ENCODE measurements around the gene TMEM163. TPM values are rescaled to one million over a fixed set of nuclear protein-coding genes. Genes with fewer than 3 reads are reported as not detected.

The TMEM163 gene
- total RNA-seq, 1 donor from 2014 or later, result not detected

- no peaks in the 10 kb centered on the region for H3K36me3 Mint-ChIP-seq (ENCODE audit: unreplicated experiment)
- no peaks in the 10 kb centered on the region for H3K9me3 Mint-ChIP-seq (ENCODE audit: unreplicated experiment)
- no peak overlapping the region for H3K27ac Mint-ChIP-seq (ENCODE audit: unreplicated experiment)
- no peak for DNase-seq (ENCODE audit: extremely low spot score, unreplicated experiment)
- no peak overlapping the region for H3K4me3 Mint-ChIP-seq (ENCODE audit: unreplicated experiment)
- H3K4me1 Mint-ChIP-seq (ENCODE audit: unreplicated experiment), result no peaks in the 10 kb centered on the region
- TF ChIP-seq CTCF (IDR thresholded peaks at IDR 0.05), result no peak
- peaks cover 2% of the 10 kb centered on the region for H3K27me3 Mint-ChIP-seq (ENCODE audit: unreplicated experiment)
These were observed 169.7 kb downstream of the TMEM163 start for GRCh38 chr2:134549104-134549503.

DNA sequence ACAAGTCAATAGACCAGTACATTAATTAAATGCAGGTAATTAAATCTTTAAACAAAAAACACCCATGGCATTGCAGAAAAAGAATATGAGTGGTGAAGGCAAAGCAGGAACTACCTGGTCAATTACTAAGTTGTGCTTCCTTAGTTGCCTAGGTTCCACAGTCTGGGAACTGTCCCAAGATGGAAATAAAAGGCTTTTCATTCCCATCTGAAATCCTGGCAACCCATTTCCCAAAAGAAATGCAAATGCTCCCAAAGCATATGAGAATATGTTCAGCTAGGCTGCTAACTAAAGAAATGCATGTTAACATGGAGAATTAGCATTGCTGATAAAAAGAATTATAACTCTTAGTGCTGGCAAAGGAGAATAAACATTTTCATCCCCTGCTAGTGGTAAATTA, 177.8 kb downstream of the TMEM163 start:
- H3K36me3 Mint-ChIP-seq (ENCODE audit: unreplicated experiment), result no peaks in the 10 kb centered on the region
- H3K4me3 Mint-ChIP-seq (ENCODE audit: unreplicated experiment), result no peak overlapping the region
- no peak for TF ChIP-seq CTCF (IDR thresholded peaks at IDR 0.05)
- H3K27me3 Mint-ChIP-seq (ENCODE audit: unreplicated experiment), result no peaks in the 10 kb centered on the region
- no peak overlapping the region for H3K27ac Mint-ChIP-seq (ENCODE audit: unreplicated experiment)
- no peak for DNase-seq (ENCODE audit: extremely low spot score, unreplicated experiment)
- no peaks in the 10 kb centered on the region for H3K9me3 Mint-ChIP-seq (ENCODE audit: unreplicated experiment)
- no peaks in the 10 kb centered on the region for H3K4me1 Mint-ChIP-seq (ENCODE audit: unreplicated experiment)

GRCh38 chr2:134539981-134540380, 178.8 kb downstream of the TMEM163 start:
- no peak for TF ChIP-seq CTCF (IDR thresholded peaks at IDR 0.05)
- no peak for DNase-seq (ENCODE audit: extremely low spot score, unreplicated experiment)
- Mint-ChIP-seq H3K4me1 (ENCODE audit: unreplicated experiment) (no peaks in the 10 kb centered on the region), H3K4me3 (ENCODE audit: unreplicated experiment) (no peak overlapping the region), H3K27me3 (ENCODE audit: unreplicated experiment) (no peaks in the 10 kb centered on the region), H3K9me3 (ENCODE audit: unreplicated experiment) (no peaks in the 10 kb centered on the region), H3K27ac (ENCODE audit: unreplicated experiment) (no peak overlapping the region), H3K36me3 (ENCODE audit: unreplicated experiment) (no peaks in the 10 kb centered on the region)

- DNase-seq (ENCODE audit: extremely low spot score, unreplicated experiment), result no peak
- Mint-ChIP-seq H3K36me3 (ENCODE audit: unreplicated experiment) (no peaks in the 10 kb centered on the region), H3K4me1 (ENCODE audit: unreplicated experiment) (no peaks in the 10 kb centered on the region), H3K9me3 (ENCODE audit: unreplicated experiment) (no peaks in the 10 kb centered on the region), H3K27me3 (ENCODE audit: unreplicated experiment) (no peaks in the 10 kb centered on the region), H3K4me3 (ENCODE audit: unreplicated experiment) (no peak overlapping the region), H3K27ac (ENCODE audit: unreplicated experiment) (no peak overlapping the region)
- no peak for TF ChIP-seq CTCF (IDR thresholded peaks at IDR 0.05)
These were observed 181.1 kb downstream of the TMEM163 start for GRCh38 chr2:134537702-134538101.

GRCh38 chr2:134537121-134537520, 181.7 kb downstream of the TMEM163 start:
- no peak for DNase-seq (ENCODE audit: extremely low spot score, unreplicated experiment)
- TF ChIP-seq CTCF (IDR thresholded peaks at IDR 0.05), result no peak
- no peak overlapping the region for H3K27ac Mint-ChIP-seq (ENCODE audit: unreplicated experiment)
- no peaks in the 10 kb centered on the region for H3K4me1 Mint-ChIP-seq (ENCODE audit: unreplicated experiment)
- no peaks in the 10 kb centered on the region for H3K9me3 Mint-ChIP-seq (ENCODE audit: unreplicated experiment)
- no peaks in the 10 kb centered on the region for H3K36me3 Mint-ChIP-seq (ENCODE audit: unreplicated experiment)
- no peak overlapping the region for H3K4me3 Mint-ChIP-seq (ENCODE audit: unreplicated experiment)
- no peaks in the 10 kb centered on the region for H3K27me3 Mint-ChIP-seq (ENCODE audit: unreplicated experiment)
